HUES64 (cell line): ENCODE data around the gene ABCE1.
A peak's percentile ranks its signal among the peaks of the same experiment; 100 is the strongest.

Source experiments
- H3K27ac ChIP-seq: 2 replicates; pipeline ENCODE4 v1.7.0; 2013; ENCODE audit warnings: low read depth, low read length, inconsistent platforms
- H3K27me3 ChIP-seq: 2 replicates; pipeline ENCODE4 v1.6.1; 2013; ENCODE audit warnings: mild to moderate bottlenecking, low read length; ENCODE audit not compliant: insufficient read depth
- H3K36me3 ChIP-seq: 2 replicates; pipeline ENCODE4 v1.6.1; 2013; ENCODE audit warnings: mild to moderate bottlenecking, low read length; ENCODE audit not compliant: insufficient read depth
- H3K4me1 ChIP-seq: 2 replicates; pipeline ENCODE4 v1.6.1; 2013; ENCODE audit warnings: mild to moderate bottlenecking, low read length, moderate library complexity; ENCODE audit not compliant: insufficient read depth
- H3K4me3 ChIP-seq: 2 replicates; pipeline ENCODE4 v1.5.1; 2013; ENCODE audit warnings: mild to moderate bottlenecking, low read length, moderate library complexity
- H3K9ac ChIP-seq: 2 replicates; pipeline ENCODE4 v1.6.1; 2013; ENCODE audit warnings: mild to moderate bottlenecking, low read depth, low read length
- H3K9me3 ChIP-seq: 2 replicates; pipeline ENCODE4 v1.6.1; 2013; ENCODE audit warnings: low read depth, low read length; ENCODE audit not compliant: insufficient read depth
- WGBS: fragments of 150-250, 120-280 bp; methylation state at CpG from one replicate; pipeline ENCODE4 v1.1.7; 2013; ENCODE audit warnings: missing lambda C conversion rate; 5-methylcytosine and 5-hydroxymethylcytosine counted together

The ABCE1 gene

DNA sequence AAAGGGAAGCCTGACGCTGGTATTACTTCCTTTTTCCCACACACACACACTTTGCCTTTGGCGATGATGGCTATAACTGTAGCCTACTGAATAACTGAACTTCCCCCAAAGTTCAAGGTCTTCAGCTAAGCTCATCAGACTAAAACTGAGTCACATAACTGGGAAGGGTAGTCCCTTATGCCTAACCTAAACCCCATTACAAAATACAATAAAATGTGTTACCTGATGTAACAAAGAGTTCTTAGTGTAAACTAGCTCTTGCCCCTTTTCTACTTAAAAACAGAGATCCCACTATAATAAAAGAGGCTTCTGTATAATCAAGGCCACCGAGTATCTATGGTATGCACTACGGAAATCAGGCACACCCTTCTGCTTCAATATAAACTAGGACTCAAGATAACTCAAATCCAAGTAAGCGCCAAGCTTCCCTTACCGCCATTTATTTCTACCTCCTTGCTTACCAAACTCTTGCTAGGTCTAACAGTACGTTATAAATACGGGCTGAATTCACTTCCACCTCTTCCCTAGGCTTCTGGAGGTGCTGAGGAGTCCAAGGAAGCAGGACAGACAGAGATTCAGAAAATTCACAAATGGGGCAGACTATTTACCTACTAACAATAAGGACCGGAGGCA lies 79.9 kb downstream of the ABCE1 start:
- Histone ChIP-seq H3K27me3 (no peaks in the 10 kb centered on the region), H3K27ac (no peak overlapping the region), H3K36me3 (peaks cover 15% of the 10 kb centered on the region), H3K4me1 (peaks cover 17% of the 10 kb centered on the region; the same call in 1 of the 2 replicates), H3K9me3 (no peaks in the 10 kb centered on the region), H3K9ac (peak overlapping the region; percentile 89), H3K4me3 (peak overlapping the region; percentile 94)
- 12% methylated on average over 9 of the region's 9 CpGs for WGBS

DNA sequence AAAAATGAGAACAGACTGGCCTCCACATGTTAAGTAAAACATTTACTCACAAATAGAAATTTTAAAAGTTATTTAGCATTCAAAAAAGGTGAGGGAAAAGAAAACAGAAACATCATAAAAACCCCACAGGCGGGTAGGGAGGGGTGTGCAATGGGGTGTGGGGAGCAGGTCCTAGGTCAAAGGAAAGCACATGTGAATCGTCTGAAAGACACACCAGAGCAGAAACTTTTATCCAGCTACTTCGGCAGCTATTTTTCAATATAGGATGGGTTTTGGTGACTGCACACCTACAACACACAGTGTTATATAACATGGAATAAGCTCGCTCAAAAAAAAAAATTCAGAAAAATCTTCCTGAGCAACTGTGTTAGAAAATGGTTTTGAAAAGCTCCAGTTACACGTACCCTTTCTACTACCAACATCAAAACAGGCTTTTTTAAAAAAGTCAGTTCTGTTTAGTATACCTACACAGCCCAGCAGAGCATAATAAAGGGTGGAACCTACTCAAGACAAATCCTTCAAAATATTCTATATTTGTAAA lies 80.7 kb downstream of the ABCE1 start:
- peaks cover 17% of the 10 kb centered on the region; the same call in 1 of the 2 replicates for H3K4me1 ChIP-seq
- no peak overlapping the region for H3K27ac ChIP-seq
- no peaks in the 10 kb centered on the region for H3K27me3 ChIP-seq

More for the DNA sequence above, 80.7 kb downstream of the ABCE1 start:
- H3K9me3 ChIP-seq: no peaks in the 10 kb centered on the region
- H3K9ac ChIP-seq: peak overlapping the region; percentile 89
- WGBS: 0% methylated on average over 4 of the region's 5 CpGs
- H3K4me3 ChIP-seq: peak overlapping the region; percentile 94
- peaks cover 9% of the 10 kb centered on the region for H3K36me3 ChIP-seq
